Left lung (tissue), 10 donors: ENCODE results near the gene KANSL3. TPM values are rescaled to one million over a fixed set of nuclear protein-coding genes. Genes with fewer than 3 reads are reported as not detected.

Source experiments
- ATAC-seq: fragments of 200-7000 bp; cut with Tn5 transposase; one replicate; pipeline ENCODE4 v1.9.1; 2020; ENCODE audit warnings: moderate library complexity
- DNase-seq, 4 donors: peaks; one replicate each; pipeline ENCODE4 v3.0.0-alpha.2; 2013 to 2020
- H3K27ac ChIP-seq, 2 donors: fragments of 200-600 bp; sonication (generic) in 1 of 2; one replicate each; pipeline versions ENCODE4 v1.5.0 to v1.8.0; 2020 to 2021
- H3K27me3 ChIP-seq, 2 donors: fragments of 200-600 bp; sonication (generic) in 1 of 2; one replicate each; pipeline versions ENCODE4 v1.5.0 to v1.8.0; 2020 to 2021
- H3K36me3 ChIP-seq, 2 donors: fragments of 200-600 bp; sonication (generic) in 1 of 2; one replicate each; pipeline versions ENCODE4 v1.5.0 to v1.8.0; 2020 to 2021
- H3K4me1 ChIP-seq, 2 donors: fragments of 200-600 bp; one replicate each; pipeline ENCODE4 v1.8.0; 2021
- H3K4me3 ChIP-seq, 2 donors: fragments of 200-600 bp; sonication (generic) in 1 of 2; one replicate each; pipeline versions ENCODE4 v1.5.0 to v1.8.0; 2020 to 2021; ENCODE audit warnings: mild to moderate bottlenecking in 1 of 2
- H3K9me3 ChIP-seq, 2 donors: fragments of 200-600 bp; sonication (generic) in 1 of 2; one replicate each; pipeline versions ENCODE4 v1.5.0 to v1.8.0; 2020 to 2021
- CTCF ChIP-seq, 2 donors: fragments of 200-600 bp; sonication (generic) in 1 of 2; IDR thresholded peaks; one replicate each; pipeline versions ENCODE4 v1.5.0 to v1.8.0; 2021; ENCODE audit warnings: antibody characterized with exemption in 2 of 2
- intact Hi-C, 2 donors: fragments of 100-400 bp; cut with DNase I; formaldehyde crosslinking; loops; one replicate each; pipeline versions ENCODE4 v1.11.2 to v1.14.2; 2022
- polyA plus RNA-seq, 6 donors: library from polyadenylated mRNA; unstranded; fragments of 120-200 nt; gene quantifications; one replicate each; pipeline ENCODE4 v1.2.1, GENCODE V29; 2013; ENCODE audit not compliant: insufficient read length in 6 of 6
- total RNA-seq, 2 donors: library from RNA; stranded (reverse); fragmentation: NEBNext Ultra II Directional; extraction: Animal tissue kit (Norgen Biotek cat#: 25700); gene quantifications; one replicate each; pipeline ENCODE4 v1.2.1, GENCODE V29; 2021
- donor health status: DM: no; HTN: yes; CAD: no.
- donor health status: DM: no; HTN: no; CAD: no.

KANSL3 gene
- total and polyA plus RNA-seq, 8 donors, result 39.9 to 61.5 (median 55.0) TPM

DNA sequence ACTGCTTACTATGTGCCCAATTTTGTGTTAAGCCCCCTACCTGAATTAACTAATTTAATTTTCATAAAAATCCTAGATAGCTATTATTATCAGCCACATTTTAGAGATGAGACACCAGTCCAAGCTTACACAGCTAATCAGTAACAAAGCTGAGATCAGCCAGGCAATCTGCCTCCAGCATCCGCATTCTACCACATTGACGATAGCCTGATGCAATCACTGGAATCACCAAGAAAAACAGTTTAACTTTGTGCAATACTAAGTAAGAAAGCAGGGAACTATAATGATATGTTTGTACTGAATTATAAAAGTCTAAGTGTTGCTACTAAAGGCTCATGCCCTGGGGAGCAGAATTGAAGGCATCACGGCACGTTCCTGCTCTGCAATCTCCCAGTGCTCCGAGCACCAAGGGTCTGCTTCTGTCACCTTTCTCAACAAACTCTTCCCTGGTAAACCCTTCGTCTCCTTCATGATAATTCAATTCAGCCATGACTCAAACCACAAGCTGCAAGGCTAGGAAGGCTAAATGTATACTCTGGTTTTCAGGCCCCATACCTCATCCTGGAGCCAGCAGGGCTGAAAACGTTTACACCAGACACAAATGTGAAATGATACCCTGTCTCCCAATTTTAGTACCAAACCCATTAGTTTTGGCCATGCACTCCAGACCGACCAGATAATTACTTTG is 19.4 kb downstream of the KANSL3 start:
- peak overlapping the region in 1 of 2 donors; percentile 78 for H3K27ac ChIP-seq

GRCh38 chr2:96617012-96617411 is 21.1 kb downstream of the KANSL3 start:
- TF ChIP-seq CTCF (IDR thresholded peaks at IDR 0.05), result no peak
- no peaks in the 10 kb centered on the region for H3K9me3 ChIP-seq
- peaks cover 6 to 79% of the 10 kb centered on the region in 2 donors for H3K36me3 ChIP-seq
- H3K4me1 ChIP-seq, result peaks cover 0 to 29% of the 10 kb centered on the region in 2 donors
- H3K27ac ChIP-seq, result peak overlapping the region; percentile 67 to 78
- DNase-seq (no peak), ATAC-seq (no peak)
- intact Hi-C loops, result no loop called here
- no peaks in the 10 kb centered on the region for H3K27me3 ChIP-seq
- H3K4me3 ChIP-seq, result no peak overlapping the region

More for the DNA sequence above, 19.4 kb downstream of the KANSL3 start:
- peaks cover 0 to 46% of the 10 kb centered on the region in 2 donors for H3K4me1 ChIP-seq
- no peaks in the 10 kb centered on the region for H3K9me3 ChIP-seq
- no peak for TF ChIP-seq CTCF (IDR thresholded peaks at IDR 0.05)
- DNase-seq (peak in 2 of 4 donors; percentile 6 to 36), ATAC-seq (peak; percentile 53)
- no peak overlapping the region for H3K4me3 ChIP-seq
- peaks cover 0 to 62% of the 10 kb centered on the region in 2 donors for H3K36me3 ChIP-seq
- no peaks in the 10 kb centered on the region for H3K27me3 ChIP-seq
- intact Hi-C loops, result no loop called here

DNA sequence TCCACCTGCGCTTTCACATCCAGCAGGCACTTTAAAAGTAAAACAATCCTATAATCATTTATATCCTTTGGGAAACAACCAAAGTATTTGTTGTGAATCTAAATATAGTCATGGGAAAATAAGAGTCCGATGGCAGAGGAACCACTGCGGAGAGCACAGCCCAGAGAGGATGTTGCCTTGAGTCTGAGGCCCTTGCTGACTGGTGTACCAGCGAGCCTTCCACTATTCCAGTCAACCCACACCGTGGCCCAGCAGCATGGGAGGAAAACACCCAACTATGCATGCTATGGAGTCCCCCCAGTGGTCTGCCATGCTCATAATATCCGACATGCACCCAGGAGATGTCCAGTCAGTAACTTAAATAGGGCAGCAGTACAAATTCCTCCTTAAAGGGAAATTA is 21.6 kb downstream of the KANSL3 start:
- ATAC-seq (no peak), DNase-seq (no peak)
- Histone ChIP-seq H3K4me3 (no peak overlapping the region), H3K27ac (peak overlapping the region in 1 of 2 donors; percentile 78), H3K36me3 (peaks cover 6 to 82% of the 10 kb centered on the region in 2 donors), H3K4me1 (peaks cover 0 to 28% of the 10 kb centered on the region in 2 donors), H3K27me3 (no peaks in the 10 kb centered on the region), H3K9me3 (no peaks in the 10 kb centered on the region)
- no peak for TF ChIP-seq CTCF (IDR thresholded peaks at IDR 0.05)
- intact Hi-C loops, result no loop called here

GRCh38 chr2:96616128-96616527 is 22.0 kb downstream of the KANSL3 start:
- Histone ChIP-seq H3K4me1 (peaks cover 0 to 28% of the 10 kb centered on the region in 2 donors), H3K36me3 (peaks cover 6 to 86% of the 10 kb centered on the region in 2 donors)
- intact Hi-C loops, result no loop called here

More at GRCh38 chr2:96616128-96616527, 22.0 kb downstream of the KANSL3 start:
- Histone ChIP-seq H3K27me3 (no peaks in the 10 kb centered on the region), H3K4me3 (no peak overlapping the region), H3K9me3 (no peaks in the 10 kb centered on the region), H3K27ac (no peak overlapping the region)
- ATAC-seq (no peak), DNase-seq (no peak)
- TF ChIP-seq CTCF (IDR thresholded peaks at IDR 0.05), result no peak
